Spleen (tissue), 11 donors: ENCODE data around the gene ATP6V0B. TPM values are rescaled to one million over a fixed set of nuclear protein-coding genes. Genes with fewer than 3 reads are reported as not detected.

Experiments used
- DNase-seq: peaks from one replicate; pipeline ENCODE4 v3.0.0-alpha.2; 2020
- H3K27ac ChIP-seq, 8 donors: fragments of 200-600 bp; sonication (generic) in 7 of 8; 1 replicate in 4 of 8; 2 replicates in 4 of 8; pipeline versions ENCODE4 v1.5.0 to v1.8.0; 2016 to 2021; ENCODE audit warnings: inconsistent platforms in 4 of 8, mild to moderate bottlenecking in 4 of 8, moderate library complexity in 1 of 8
- H3K27me3 ChIP-seq, 7 donors: fragments of 200-600 bp; sonication (generic) in 6 of 7; replicated peaks in 1 of 7; 1 replicate in 4 of 7; 2 replicates in 3 of 7; pipeline versions ENCODE4 v1.5.0 to v1.8.0; 2016 to 2021; ENCODE audit warnings: inconsistent platforms in 3 of 7, mild to moderate bottlenecking in 1 of 7
- H3K36me3 ChIP-seq, 6 donors: fragments of 200-600 bp; sonication (generic) in 5 of 6; 1 replicate in 4 of 6; 2 replicates in 2 of 6; pipeline versions ENCODE4 v1.5.0 to v1.8.0; 2016 to 2021; ENCODE audit warnings: inconsistent platforms in 2 of 6
- H3K4me1 ChIP-seq, 6 donors: fragments of 200-600 bp; sonication (generic) in 5 of 6; 1 replicate in 3 of 6; 2 replicates in 3 of 6; pipeline versions ENCODE4 v1.5.0 to v1.8.0; 2016 to 2021; ENCODE audit warnings: inconsistent platforms in 3 of 6
- H3K4me3 ChIP-seq, 8 donors: fragments of 200-600 bp; sonication (generic) in 7 of 8; 1 replicate in 4 of 8; 2 replicates in 4 of 8; pipeline versions ENCODE4 v1.5.0 to v1.8.0; 2016 to 2021; ENCODE audit warnings: inconsistent platforms in 4 of 8, mild to moderate bottlenecking in 4 of 8, moderate library complexity in 2 of 8
- H3K9me3 ChIP-seq, 8 donors: fragments of 200-600 bp; sonication (generic) in 7 of 8; 1 replicate in 4 of 8; 2 replicates in 4 of 8; pipeline versions ENCODE4 v1.5.0 to v1.8.0; 2016 to 2021; ENCODE audit warnings: inconsistent platforms in 4 of 8
- CTCF ChIP-seq, 11 experiments: fragments of 200-600 bp in 7 of 11; fragments of 450-650 bp in 4 of 11; sonication (generic) in 4 of 11; IDR thresholded peaks in 8 of 11; conservative IDR thresholded peaks in 3 of 11; 1 replicate in 7 of 11; 2 replicates in 4 of 11; pipeline versions ENCODE4 v1.4.0 to v1.8.0; 2016 to 2021; ENCODE audit warnings: antibody characterized with exemption in 11 of 11, inconsistent platforms in 4 of 11, mild to moderate bottlenecking in 1 of 11
- POLR2A ChIP-seq, 3 donors: fragments of 450-650 bp; IDR thresholded peaks; one replicate each; pipeline ENCODE4 v1.5.1; 2017; ENCODE audit warnings: antibody characterized with exemption in 3 of 3, mild to moderate bottlenecking in 1 of 3
- POLR2AphosphoS5 ChIP-seq, 3 donors: sonication (generic); formaldehyde crosslinking; IDR thresholded peaks; one replicate each; pipeline ENCODE4 v1.5.1; 2017; ENCODE audit warnings: antibody characterized with exemption in 3 of 3
- WGBS, 5 donors: extraction: QIAGEN DNeasy Blood & Tissue Kit in 3 of 5; methylation state at CpG; one replicate each; pipeline versions ENCODE4 v1.1.5 to v1.1.7; 2013 to 2018; 5-methylcytosine and 5-hydroxymethylcytosine counted together
- intact Hi-C: fragments of 100-400 bp; cut with DNase I; formaldehyde crosslinking; loops from one replicate; pipeline ENCODE4 v1.15.0; 2023; ENCODE audit warnings: low total_unique reads
- polyA plus RNA-seq, 3 donors: library from polyadenylated mRNA; stranded (reverse); fragments of 200-250 nt; gene quantifications; one replicate each; pipeline ENCODE4 v1.2.1, GENCODE V29; 2013
- total RNA-seq, 7 donors: library from RNA; depleted of rRNA in 3 of 7; stranded (reverse); fragments of >200 nt in 3 of 7; fragmentation: NEBNext Ultra II Directional in 4 of 7; extraction: Animal tissue kit (Norgen Biotek cat#: 25700) in 4 of 7; gene quantifications; one replicate each; pipeline versions ENCODE4 v1.1.0 to v1.2.1, GENCODE V29; 2016 to 2021
- donor health status: healthy with polysubstance abuse.
- donor health status: DM: no; HTN: no; CAD: no; lungs with moderate emphysema.
- donor health status: DM: no; HTN: no; CAD: no.
- donor health status: Bipolar disorder and iron deficiency.
- donor health status: healthy.
- donor health status: DM: no; HTN: no; CAD: no.
- donor health status: DM: yes; HTN: yes; CAD: no.

The ATP6V0B gene
- total and polyA plus RNA-seq, 10 donors, result 124 to 219 (median 177) TPM

GRCh38 chr1:44000122-44000665, 25.4 kb downstream of the ATP6V0B start:
- Histone ChIP-seq H3K9me3 (no peaks in the 10 kb centered on the region), H3K27ac (no peak overlapping the region), H3K36me3 (no peaks in the 10 kb centered on the region), H3K4me3 (no peak overlapping the region), H3K4me1 (no peaks in the 10 kb centered on the region), H3K27me3 (no peaks in the 10 kb centered on the region)
- no peak for DNase-seq
- intact Hi-C loops, result no loop called here
- WGBS, 5 donors, result 86 to 90% (median 89%) methylated on average over 8 of the region's 8 CpGs
- TF ChIP-seq POLR2A (IDR thresholded peaks at IDR 0.05) (no peak), POLR2AphosphoS5 (IDR thresholded peaks at IDR 0.05) (no peak), CTCF (IDR thresholded peaks at IDR 0.05 in 8 of 11, conservative IDR thresholded peaks at IDR 0.05 in 3 of 11) (no peak)

- peaks cover 0 to 7% (median 3%) of the 10 kb centered on the region in 6 donors for H3K4me1 ChIP-seq
- H3K9me3 ChIP-seq, result no peaks in the 10 kb centered on the region
- WGBS, 5 donors, result 76 to 91% (median 87%) methylated on average over 4 to 8 of the region's 8 CpGs
- no peak overlapping the region for H3K27ac ChIP-seq
- DNase-seq, result no peak
- no peaks in the 10 kb centered on the region for H3K27me3 ChIP-seq
- no peak for TF ChIP-seq POLR2AphosphoS5 (IDR thresholded peaks at IDR 0.05)
- TF ChIP-seq POLR2A (IDR thresholded peaks at IDR 0.05), result no peak
- no peak for TF ChIP-seq CTCF (IDR thresholded peaks at IDR 0.05 in 8 of 11, conservative IDR thresholded peaks at IDR 0.05 in 3 of 11)
- H3K4me3 ChIP-seq, result no peak overlapping the region
- H3K36me3 ChIP-seq, result no peaks in the 10 kb centered on the region
- intact Hi-C loops, result no loop called here
Observed at GRCh38 chr1:44002165-44002564, 27.4 kb downstream of the ATP6V0B start.

- intact Hi-C loops, result no loop called here
- Histone ChIP-seq H3K4me3 (no peak overlapping the region), H3K27me3 (no peaks in the 10 kb centered on the region), H3K9me3 (no peaks in the 10 kb centered on the region), H3K36me3 (no peaks in the 10 kb centered on the region), H3K27ac (no peak overlapping the region), H3K4me1 (peaks cover 0 to 7% (median 3%) of the 10 kb centered on the region in 6 donors)
- no peak for TF ChIP-seq CTCF (IDR thresholded peaks at IDR 0.05 in 8 of 11, conservative IDR thresholded peaks at IDR 0.05 in 3 of 11)
- no peak for TF ChIP-seq POLR2A (IDR thresholded peaks at IDR 0.05)
- TF ChIP-seq POLR2AphosphoS5 (IDR thresholded peaks at IDR 0.05), result no peak
- no peak for DNase-seq
- 80 to 92% (median 86%) methylated on average over 10 to 14 of the region's 14 CpGs for WGBS, 5 donors
Observed at GRCh38 chr1:44002606-44003157, 27.9 kb downstream of the ATP6V0B start.

- Histone ChIP-seq H3K36me3 (no peaks in the 10 kb centered on the region), H3K4me1 (peaks cover 0 to 7% (median 3%) of the 10 kb centered on the region in 6 donors), H3K4me3 (no peak overlapping the region), H3K27me3 (no peaks in the 10 kb centered on the region), H3K27ac (no peak overlapping the region), H3K9me3 (no peaks in the 10 kb centered on the region)
- 90 to 96% (median 92%) methylated on average over 12 of the region's 12 CpGs for WGBS, 5 donors
- no peak for TF ChIP-seq POLR2A (IDR thresholded peaks at IDR 0.05)
- TF ChIP-seq CTCF (IDR thresholded peaks at IDR 0.05 in 8 of 11, conservative IDR thresholded peaks at IDR 0.05 in 3 of 11), result no peak
- TF ChIP-seq POLR2AphosphoS5 (IDR thresholded peaks at IDR 0.05), result no peak
- no peak for DNase-seq
- intact Hi-C loops, result no loop called here
Observed at GRCh38 chr1:44008259-44008658, 33.5 kb downstream of the ATP6V0B start.
